ENCODE results near the gene SART1.
"Not testable (repeated sequence)": the region's sequence is repeated elsewhere in the genome, so short reads cannot be mapped to it uniquely, and the experiment has no call there.

SART1 gene

DNA sequence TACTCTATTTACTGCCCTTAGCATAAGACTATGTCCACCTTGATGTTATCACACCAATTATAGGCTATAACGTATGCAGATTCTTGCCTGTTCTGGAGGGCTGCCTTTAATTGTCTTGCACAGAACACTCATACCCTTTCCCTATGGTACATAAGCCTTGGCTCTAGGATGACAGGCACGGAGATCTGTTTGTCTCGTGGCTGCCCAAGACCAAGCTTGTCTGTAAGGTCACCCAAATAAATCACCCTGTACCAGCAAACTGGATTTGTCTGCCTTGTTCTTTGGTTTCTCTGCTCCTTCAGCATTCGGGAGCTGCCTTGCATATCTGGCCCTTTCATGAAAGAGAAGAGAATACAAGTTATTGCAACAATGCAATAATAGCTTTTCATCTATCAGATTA is 23.8 kb upstream of the SART1 start:
- no peak for DNase-seq

DNA sequence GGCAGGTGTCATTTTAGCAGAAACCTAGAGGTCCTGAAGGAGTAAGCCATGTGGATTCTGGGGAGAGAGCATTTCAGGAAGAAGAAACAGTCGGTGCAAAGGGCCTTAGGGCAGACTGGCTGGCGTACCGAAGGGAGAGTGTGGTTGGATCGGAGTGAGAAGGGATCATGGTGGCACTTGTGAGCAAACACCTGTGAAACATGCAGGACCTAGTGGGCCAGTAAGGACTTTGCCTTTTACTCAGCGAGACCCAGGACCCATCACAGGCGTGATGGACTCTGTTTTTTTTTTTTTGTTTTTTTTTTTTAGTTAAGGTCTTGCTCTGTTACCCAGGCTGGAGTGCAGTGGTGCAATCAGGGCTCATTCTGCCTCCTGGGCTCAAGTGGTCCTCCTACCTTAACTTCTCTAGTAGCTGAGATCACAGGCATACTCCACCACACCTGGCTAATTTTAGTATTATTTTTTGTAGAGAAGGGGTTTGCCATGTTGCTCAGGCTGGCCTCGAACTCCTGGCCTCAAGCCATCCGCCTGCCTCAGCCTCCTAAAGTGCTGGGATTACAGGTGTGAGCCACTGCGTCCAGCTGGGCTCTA is 19.7 kb upstream of the SART1 start:
- DNase-seq = no peak

DNA sequence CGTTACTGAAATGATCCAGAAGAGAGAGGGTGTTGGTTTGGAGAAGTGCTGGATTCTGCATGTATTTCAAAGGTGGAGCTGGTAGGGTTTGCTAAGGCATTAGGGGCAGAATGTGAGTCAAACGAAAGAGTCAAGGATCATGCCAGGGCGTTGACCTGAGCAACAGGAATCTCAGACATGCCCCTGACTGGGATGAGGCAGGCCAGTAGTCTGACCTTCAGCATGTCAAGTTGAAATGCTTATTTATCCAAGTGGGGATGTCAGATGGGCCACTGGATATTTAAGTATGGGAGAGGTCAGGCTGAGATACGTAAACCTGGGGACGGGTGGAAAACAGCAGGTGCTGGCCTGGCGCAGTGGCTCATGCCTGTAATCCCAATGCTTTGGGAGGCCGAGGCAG is 19.0 kb upstream of the SART1 start:
- no peak for DNase-seq

DNA sequence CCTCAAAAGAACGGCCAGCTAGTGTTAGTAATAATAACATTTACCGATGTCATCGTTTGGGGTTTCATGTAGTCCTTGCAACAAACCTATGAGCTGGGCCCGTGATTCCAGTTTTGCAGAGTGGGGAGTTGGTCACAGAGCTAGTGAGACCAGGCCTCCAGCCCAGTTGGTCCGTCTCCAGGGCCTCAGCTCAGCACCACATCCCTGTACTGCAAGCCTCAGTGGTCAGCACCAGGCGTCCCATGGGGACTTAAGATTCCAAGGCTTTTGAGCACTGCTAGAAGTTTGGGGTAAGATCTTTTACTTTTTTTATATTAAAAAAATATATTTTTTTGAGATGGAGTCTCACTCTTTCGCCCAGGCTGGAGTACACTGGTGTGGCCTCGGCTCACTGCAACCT is 17.3 kb upstream of the SART1 start:
- no peak for DNase-seq

DNA sequence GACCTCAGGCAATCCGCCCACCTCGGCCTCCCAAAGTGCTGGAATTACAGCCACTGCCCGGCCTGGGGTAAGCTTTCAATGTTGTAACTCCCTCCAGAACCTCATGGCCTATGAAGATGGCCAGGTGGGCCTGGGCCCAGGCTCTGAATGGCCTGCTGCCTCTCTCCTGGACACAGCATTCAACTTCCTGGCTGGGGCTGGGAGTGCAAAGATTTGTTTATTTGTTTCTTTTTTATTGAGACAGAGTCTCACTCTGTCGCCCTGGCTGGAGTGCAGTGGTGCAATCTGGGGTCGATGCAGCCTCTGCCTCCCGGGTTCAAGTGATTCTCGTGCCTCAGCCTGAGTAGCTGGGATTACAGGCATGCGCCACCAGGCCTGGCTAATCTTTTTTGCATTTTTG is 16.8 kb upstream of the SART1 start:
- no peak for DNase-seq

DNA sequence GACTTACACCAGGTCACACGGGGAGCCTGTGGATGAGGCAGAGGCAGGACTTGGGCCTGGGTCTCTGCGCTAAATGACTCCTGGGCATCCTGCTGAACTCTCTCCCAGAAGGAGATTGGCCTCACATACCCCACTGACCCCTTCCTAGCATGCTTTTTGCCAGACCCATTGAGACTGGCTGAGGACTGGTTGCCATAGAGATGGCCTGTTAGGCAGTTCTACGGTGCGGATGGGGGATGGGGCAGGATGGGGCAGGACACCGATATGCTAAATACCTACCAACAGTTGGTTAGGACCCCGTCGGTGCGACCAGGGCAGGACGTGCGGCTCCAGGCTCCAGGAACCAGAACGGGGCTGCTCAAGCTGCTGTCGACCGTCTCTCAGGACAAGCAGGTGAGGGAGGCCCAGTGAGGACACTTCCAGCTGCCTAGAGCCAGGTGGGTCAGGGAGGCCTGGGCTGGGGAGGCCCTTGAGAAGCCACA is 16.1 kb upstream of the SART1 start, which contains the start of gene TSGA10IP:
Gene TSGA10IP, plus strand, starts transcription at position 51 of the 482 bp plus-strand sequence. Its CDS starts 196 bp downstream, at position 247.
- no peak for DNase-seq

DNA sequence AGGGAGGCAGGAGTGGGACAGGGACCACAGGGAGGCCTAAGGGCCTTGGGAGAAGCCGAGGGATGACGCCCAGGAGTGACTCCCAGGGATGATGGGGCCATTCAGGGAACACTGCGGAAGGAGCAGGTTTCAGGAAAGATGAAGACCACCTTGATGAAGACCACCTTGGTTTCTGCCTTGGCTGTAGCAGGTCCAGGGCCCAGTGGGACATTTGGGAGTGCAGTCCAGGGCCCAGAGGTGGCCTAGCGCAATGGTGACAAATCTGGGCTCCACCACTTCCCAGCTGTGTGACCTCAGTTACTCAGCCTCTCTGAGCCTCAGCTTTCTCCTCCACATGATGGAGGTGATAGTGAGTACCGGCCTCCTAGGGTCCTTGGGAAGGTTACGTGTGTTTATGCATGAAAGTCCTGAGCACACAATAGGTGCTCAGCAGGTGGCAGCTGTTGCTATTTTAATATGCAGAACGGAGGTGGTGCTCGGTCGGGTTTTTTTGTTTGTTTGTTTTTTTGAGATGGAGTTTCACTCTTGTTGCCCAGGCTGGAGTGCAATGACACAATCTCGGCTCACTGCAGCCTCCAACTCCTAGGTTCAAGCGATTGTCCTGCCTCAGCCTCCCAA is 15.5 kb upstream of the SART1 start:
- DNase-seq = no peak

DNA sequence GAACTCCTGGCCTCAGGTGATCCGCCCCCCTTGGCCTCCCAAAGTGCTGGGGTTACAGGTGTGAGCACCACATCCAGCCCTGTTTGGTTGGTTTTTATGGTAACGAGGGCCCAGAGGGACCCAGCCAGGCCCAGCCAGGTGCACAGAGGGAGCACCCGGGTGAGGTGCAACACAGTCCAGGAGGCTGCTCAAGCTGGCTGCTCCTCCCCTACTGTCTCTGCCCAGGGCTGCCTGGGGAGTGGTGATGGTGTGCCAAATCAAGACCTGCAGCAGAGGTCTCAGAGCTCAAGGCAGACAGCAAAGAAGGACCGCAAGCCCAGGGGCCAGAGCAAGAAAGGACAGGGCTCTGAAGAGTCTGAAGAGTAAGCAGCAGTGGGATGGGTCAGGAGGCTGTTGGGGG is 14.9 kb upstream of the SART1 start:
- DNase-seq = no peak

DNA sequence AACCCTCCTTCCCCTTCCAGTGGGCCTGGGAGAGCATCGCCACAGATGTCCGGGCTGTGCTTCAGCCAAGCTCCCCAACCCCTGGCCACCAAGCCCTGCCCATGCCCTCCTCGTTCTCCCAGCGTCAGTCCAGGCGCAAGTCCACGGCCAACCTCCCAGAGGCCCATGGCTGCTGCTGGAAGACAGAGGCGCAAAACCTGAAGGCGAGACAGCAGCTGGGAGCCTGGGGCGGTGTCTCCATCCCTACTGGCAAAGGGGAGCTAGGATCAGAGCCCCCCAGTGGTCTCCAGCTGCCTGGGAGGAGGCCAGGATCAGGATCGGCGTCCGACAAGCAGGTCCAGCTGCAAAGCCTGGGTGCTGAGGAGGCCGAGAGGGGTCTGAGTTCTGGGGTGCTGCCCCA is 14.4 kb upstream of the SART1 start:
- no peak for DNase-seq

DNA sequence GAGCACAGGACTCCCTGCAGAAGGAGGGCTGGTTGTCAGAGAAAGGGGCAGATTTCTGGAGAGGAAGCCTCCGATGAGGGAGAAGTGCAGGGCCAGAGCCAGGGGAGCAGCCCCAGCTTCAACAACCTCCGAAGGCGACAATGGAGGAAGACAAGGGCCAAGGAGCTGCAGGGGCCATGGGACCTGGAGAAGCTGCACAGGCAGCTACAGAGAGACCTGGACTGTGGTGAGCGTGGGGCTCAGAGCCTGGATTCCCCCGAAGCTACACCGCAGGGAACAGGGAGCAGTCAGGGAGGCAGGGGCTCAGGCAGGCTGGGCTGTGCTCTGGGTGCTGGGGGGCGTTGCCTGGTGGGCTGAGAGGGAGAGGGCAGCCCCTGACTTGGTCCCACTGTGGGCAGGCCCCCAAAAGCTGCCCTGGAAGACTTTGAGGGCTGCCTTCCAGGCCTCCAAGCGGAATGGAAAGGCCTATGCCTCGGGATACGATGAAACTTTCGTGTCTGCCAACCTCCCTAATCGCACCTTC is 13.9 kb upstream of the SART1 start:
- no peak for DNase-seq

DNA sequence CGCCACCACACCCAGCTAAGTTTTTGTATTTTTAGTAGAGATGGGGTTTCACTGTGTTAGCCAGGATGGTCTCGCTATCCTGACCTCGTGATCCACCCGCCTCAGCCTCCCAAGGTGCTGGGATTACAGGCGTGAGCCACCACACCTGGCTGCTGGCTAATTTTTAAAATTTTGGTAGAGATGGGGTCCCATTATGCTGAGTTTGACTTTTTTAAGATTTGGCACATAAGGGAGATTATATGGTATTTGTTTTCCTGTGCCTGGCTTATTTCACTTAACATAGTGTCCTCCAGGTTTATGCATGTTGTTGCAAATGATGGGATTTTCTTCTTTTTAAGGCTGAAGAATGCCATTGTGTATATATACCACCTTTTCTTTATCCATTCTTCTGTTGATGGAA is 10.8 kb upstream of the SART1 start:
- not testable (repeated sequence) for DNase-seq

DNA sequence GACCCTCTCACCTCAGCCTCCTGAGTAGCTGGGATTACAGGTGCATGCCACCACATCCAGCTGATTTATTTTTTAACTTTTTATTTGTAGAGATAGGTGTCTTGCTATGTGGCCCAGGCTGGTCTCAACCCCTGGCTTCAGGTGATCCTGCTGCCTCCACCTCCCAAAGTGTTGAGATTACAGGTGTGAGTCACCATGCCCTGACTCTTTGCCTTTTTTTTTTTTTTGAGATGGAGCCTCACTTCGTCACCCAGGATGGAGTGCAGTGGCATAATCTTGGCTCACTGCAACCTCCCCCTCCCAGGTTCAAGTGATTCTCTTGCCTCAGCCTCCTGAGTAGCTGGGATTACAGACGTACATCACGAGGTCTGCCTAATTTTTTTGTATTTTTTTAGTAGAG is 9.9 kb upstream of the SART1 start:
- DNase-seq = not testable (repeated sequence)

DNA sequence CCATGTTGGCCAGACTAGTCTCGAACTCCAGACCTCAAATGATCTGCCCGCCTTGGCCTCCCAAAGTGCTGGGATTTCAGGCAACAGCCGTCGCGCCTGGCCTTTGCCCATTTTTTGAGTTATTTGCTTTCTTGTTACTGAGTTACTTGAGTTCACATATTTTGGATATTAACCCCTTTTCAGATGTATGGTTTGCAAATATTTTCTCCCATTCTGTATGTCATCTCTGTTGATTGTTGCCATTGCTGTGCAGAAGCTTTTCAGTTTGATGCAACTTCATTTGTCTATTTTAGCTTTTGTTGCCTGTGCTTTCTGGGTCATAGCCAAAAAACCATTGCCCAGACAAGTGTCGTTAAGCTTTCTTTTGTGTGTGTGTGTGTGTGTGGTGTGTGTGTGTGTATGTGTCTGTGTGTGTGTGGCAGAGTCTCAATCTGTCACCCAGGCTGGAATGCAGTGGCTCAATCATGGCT is 9.4 kb upstream of the SART1 start:
- peak; percentile 45 for DNase-seq

DNA sequence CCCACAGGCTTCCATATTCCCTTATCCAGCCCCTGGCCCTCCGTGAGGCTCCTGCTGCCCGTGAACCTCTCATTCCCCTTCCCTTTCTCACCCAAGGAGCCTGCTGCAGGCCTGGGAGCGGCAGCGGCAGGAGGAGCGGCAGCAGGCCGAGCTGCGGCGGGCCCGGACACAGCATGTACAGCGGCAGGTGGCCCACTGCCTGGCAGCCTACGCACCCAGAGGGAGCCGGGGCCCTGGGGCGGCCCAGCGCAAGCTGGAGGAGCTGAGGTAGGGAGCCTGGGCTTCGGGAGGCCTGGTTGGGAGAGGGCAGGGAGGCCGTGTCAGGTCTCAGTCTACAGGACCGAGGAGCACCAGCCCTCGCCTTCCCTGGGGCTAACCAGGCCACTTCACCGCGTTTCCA is 8.1 kb upstream of the SART1 start:
- peak; percentile 34 for DNase-seq

DNA sequence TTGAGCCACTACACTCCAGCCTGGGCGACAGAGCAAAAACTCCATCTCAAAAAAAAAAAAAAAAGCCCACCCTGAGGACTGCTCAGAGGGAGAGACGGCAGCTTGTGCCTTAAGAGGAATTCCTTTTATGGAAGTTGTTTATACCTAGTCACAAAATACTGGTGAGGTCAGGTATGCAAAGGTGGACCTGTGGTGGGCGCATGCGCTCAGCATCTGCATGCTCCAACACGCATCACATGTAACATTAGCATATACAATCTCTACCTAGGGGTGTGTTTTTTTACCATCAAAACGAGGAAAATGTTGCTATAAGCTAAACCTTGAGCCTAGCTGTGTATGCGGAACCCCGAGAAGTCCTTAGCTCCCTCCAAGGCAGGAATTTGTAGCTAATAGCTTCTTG is 6.8 kb upstream of the SART1 start:
- peak; percentile 90 for DNase-seq

DNA sequence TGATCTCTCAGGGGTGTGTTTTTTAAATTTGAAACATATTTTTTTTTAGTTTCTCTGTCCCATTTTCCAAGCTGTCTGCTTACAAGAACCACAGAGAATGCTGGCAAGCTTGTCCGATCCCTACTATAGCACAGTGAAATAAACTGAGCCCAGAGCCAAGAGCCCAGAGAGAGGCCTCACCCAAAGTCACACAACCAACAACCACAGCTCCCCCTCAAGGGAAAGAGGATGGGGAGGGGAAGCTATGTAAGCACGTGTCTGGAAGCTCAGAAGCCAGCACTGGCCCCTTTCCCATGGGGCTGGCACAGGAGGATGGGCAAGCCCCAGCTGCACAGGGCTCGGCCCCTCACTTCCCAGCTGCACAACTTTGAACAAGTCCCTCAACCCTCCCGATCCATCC is 3.2 kb upstream of the SART1 start:
- no peak for DNase-seq

DNA sequence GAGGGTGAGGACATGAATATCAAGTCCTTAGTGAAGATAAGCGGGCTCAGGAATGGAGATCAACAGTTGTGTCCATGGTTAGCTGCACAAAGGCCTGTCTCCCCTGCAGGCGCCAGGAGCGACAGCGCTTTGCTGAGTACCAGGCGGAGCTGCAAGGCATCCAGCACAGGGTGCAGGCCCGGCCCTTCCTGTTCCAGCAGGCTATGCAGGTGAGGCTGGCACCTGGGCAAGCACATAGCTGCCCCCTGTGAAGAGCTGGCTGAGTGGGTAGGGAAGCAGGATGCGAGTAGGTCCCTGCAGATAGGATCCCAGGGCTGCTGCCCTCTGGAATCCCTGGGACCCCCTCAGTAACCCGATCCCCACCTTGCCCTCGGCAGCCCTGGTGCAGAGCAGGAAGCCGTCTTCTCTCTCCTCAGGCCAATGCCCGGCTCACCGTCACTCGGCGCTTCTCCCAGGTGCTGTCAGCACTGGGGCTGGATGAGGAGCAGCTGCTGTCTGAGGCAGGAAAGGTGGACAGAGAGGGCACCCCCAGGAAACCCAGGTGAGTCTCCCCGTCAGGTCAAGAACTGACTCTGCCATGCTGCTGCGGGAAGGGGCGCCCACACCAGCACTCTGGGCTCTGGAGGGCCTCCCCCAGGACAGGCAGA is 2.6 kb upstream of the SART1 start:
- no peak for DNase-seq

DNA sequence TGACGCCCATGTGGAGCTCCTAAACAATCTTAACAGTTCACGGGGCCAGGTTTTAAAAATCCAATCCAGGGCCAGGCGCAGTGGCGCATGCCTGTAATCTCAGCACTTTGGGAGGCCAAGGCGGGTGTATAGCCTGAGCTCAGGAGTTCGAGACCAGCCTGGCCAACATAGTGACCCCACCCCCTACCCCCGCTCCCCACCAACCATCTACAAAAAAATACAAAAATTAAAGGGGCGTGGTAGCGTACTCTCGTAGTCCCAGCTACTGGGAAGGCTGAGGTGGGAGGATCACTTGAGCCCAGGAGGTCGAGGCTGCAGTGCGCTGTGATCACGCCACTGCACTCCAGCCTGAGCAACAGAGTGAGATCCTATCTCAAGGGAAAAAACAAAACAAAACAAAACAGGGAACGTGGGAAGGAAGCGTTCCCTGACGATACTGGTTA is 689 bp upstream of the SART1 start:
- no peak for DNase-seq

DNA sequence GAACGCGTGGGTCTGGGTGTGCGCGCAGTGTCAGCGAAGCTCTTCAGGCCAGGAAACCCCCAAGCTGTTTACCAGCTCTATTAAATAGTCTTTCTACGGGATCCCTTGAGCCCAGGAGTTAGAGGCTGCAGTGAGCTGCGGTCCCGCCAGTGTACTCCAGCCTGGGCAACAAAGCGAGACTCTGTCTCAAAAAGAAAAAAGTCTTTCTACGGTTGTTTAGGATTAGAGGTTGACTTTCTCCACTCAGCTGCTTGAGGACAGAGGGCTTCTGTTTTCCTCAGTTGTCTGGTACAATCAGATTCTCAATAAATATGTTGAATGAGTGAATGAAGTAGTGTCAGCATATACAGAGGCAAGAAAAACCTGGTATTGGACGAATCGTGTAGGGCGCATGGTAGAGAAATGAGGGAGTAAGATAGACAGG is 619 bp downstream of the SART1 start:
- DNase-seq = no peak

DNA sequence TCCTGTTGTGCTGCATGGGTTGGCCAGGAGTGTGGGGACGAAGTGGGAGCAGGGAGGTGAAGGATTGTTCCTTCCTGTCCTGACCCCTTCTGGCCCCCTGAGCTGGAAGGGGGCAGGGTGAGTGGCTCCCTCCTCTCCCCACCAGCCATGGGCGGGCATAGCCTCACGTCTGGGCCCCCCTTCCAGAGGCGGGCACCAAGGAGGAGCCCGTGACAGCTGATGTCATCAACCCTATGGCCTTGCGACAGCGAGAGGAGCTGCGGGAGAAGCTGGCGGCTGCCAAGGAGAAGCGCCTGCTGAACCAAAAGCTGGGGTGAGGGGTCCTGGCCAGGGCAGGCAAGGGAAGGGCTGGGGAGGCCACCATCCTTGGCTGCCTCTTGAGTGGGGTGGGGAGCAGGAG is 3.4 kb downstream of the SART1 start:
- no peak for DNase-seq

DNA sequence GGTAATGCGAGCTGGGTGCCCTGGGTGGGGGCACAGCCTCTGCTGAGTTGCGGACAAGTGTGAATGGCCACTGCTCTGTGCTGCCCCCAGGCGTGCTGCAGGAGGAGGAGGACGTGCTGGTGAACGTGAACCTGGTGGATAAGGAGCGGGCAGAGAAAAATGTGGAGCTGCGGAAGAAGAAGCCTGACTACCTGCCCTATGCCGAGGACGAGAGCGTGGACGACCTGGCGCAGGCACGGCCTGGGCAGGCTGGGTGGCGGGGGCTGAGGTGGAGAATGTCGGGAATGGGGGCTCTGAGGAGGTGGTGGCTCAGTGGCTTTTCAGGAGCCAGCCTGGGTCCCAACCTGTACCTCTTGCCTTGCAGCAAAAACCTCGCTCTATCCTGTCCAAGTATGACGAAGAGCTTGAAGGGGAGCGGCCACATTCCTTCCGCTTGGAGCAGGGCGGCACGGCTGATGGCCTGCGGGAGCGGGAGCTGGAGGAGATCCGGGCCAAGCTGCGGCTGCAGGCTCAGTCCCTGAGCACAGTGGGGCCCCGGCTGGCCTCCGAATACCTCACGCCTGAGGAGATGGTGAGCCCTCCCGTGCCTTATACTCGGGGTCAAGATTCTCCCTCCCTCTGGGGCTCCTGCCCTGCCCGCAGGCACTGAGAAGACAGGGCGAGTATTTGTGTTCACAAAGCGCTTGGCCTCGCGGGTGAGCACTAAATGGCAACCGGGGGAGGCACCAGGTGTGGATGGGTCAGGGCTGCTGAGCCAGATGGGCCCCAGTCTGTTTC is 4.6 kb downstream of the SART1 start:
- no peak for DNase-seq

DNA sequence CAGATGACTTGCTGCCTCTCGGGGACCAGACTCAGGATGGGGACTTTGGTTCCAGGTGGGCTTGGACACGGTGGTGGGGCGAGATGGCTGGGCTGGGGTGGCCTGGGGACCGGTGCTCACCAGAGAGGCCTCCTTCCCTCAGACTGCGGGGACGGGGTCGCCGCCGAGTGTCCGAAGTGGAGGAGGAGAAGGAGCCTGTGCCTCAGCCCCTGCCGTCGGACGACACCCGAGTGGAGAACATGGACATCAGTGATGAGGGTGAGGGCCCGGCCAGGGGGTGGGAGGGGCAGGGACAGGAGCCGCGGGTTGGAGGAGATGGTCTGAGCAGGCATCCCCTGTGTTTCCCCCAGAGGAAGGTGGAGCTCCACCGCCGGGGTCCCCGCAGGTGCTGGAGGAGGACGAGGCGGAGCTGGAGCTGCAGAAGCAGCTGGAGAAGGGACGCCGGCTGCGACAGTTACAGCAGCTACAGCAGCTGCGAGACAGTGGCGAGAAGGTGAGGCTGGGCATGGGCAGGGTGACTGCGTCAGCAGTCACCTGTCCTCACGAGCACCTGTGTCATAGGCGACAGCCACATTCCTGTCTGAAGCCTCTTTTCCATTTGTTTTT is 5.9 kb downstream of the SART1 start:
- DNase-seq = no peak

Measured in NCI-H2171 (cell line).